K562 (cell line): Measurements from ENCODE around the gene ATXN1. TPM values are rescaled to one million over a fixed set of nuclear protein-coding genes. Genes with fewer than 3 reads are reported as not detected.

ENCODE experiments used
- ATAC-seq: fragments of 200-7000 bp; cut with Tn5 transposase; 3 replicates; pipeline ENCODE4 v1.9.1; 2020; ENCODE audit warnings: moderate library complexity
- BruUV-seq: library from RNA; stranded (reverse); fragments of 400-500 nt; replicated peaks from 2 replicates; lab custom pipeline; 2021; lab: Mats Ljungman, UMichigan
- CTCF ChIA-PET: fragments of 300-600 bp; formaldehyde crosslinking; extraction: SDS; loops from one replicate; lab custom pipeline; 2021; ENCODE audit warnings: low intra/inter-chr PET ratio; lab: Yijun Ruan, JAX
- POLR2A ChIA-PET: fragments of 300-600, 350-650 bp; sonication (Branson Sonifier 250); formaldehyde crosslinking; extraction: SDS; loops from one replicate; lab custom pipeline; 2021; ENCODE audit warnings: antibody characterized with exemption, inconsistent platforms; lab: Yijun Ruan, JAX
- DNase-seq, 4 experiments: peaks; one replicate each; pipeline versions ENCODE4 v3.0.0 to v3.0.0-alpha.2; 2011 to 2018; ENCODE audit warnings: low spot score in 3 of 4, mixed read lengths in 3 of 4; ENCODE audit errors: extremely low read depth in 1 of 4
- FAIRE-seq: peaks from 2 replicates; lab custom pipeline; 2011; peaks lifted over from hg19 to GRCh38; lab: Jason Lieb, UNC
- H2AFZ ChIP-seq: 2 replicates; pipeline ENCODE4 v1.6.0; 2011; ENCODE audit warnings: low read depth, low read length, control low read depth, inconsistent platforms
- H3K27ac ChIP-seq: fragments of 200-600 bp; 3 replicates; pipeline ENCODE4 v1.8.0; 2011; ENCODE audit warnings: low read depth, mild to moderate bottlenecking, control low read depth, inconsistent platforms, low read length, moderate library complexity, mixed read lengths; ENCODE audit errors: extremely low read depth
- H3K27me3 ChIP-seq, 2 experiments: fragments of 300-600 bp in 1 of 2; 2 replicates in 1 of 2; 3 replicates in 1 of 2; pipeline versions ENCODE4 v1.6.0 to v1.8.0; 2011; ENCODE audit warnings: inconsistent platforms in 2 of 2, low read length in 2 of 2, mild to moderate bottlenecking in 1 of 2, mixed read lengths in 1 of 2, moderate library complexity in 1 of 2; ENCODE audit not compliant: control insufficient read depth in 2 of 2, insufficient read depth in 2 of 2
- H3K36me3 ChIP-seq: fragments of 300-600 bp; 3 replicates; pipeline ENCODE4 v1.8.0; 2011; ENCODE audit warnings: mild to moderate bottlenecking, low read length, inconsistent platforms; ENCODE audit not compliant: control insufficient read depth, insufficient read depth
- H3K4me1 ChIP-seq, 2 experiments: fragments of 200-600 bp in 1 of 2; replicated peaks in 1 of 2; 2 replicates in 1 of 2; 3 replicates in 1 of 2; pipeline versions ENCODE4 v1.5.1 to v1.8.0; 2011; ENCODE audit warnings: inconsistent platforms in 2 of 2, low read length in 2 of 2, mild to moderate bottlenecking in 1 of 2, mixed read lengths in 1 of 2, moderate library complexity in 1 of 2; ENCODE audit not compliant: control insufficient read depth in 2 of 2, insufficient read depth in 2 of 2
- H3K4me2 ChIP-seq: 2 replicates; pipeline ENCODE4 v1.6.1; 2011; ENCODE audit warnings: low read length, control low read depth, inconsistent platforms, mixed read lengths; ENCODE audit not compliant: insufficient read depth
- H3K4me3 ChIP-seq: fragments of 200-600 bp; sonication (generic), shearing (Covaris generic); 2 replicates; pipeline ENCODE4 v1.5.1; 2016; ENCODE audit warnings: control low read depth, inconsistent platforms
- H3K79me2 ChIP-seq: fragments of 200-600 bp; 3 replicates; pipeline ENCODE4 v1.8.0; 2011; ENCODE audit warnings: low read length, inconsistent platforms; ENCODE audit not compliant: control insufficient read depth, insufficient read depth
- H3K9ac ChIP-seq, 2 experiments: 2 replicates each; pipeline versions ENCODE4 v1.6.0 to v1.6.1; 2011; ENCODE audit warnings: low read depth in 2 of 2, low read length in 2 of 2, control low read depth in 1 of 2, inconsistent platforms in 1 of 2, mild to moderate bottlenecking in 1 of 2, mixed read lengths in 1 of 2; ENCODE audit not compliant: insufficient read depth in 1 of 2
- H3K9me1 ChIP-seq: one replicate; pipeline ENCODE4 v1.6.0; 2011; ENCODE audit warnings: inconsistent platforms, mild to moderate bottlenecking, low read length, moderate library complexity; ENCODE audit not compliant: control insufficient read depth, insufficient read depth
- H3K9me3 ChIP-seq: replicated peaks from 2 replicates; pipeline ENCODE4 v1.5.1; 2011; ENCODE audit warnings: low read depth, low read length, inconsistent platforms; ENCODE audit not compliant: control insufficient read depth, insufficient read depth
- H4K20me1 ChIP-seq: replicated peaks from 2 replicates; pipeline ENCODE4 v1.6.1; 2011; ENCODE audit warnings: low read length, inconsistent platforms, mixed read lengths; ENCODE audit not compliant: control insufficient read depth, insufficient read depth
- MNT ChIP-seq, 2 experiments: fragments of 450-650 bp; conservative IDR thresholded peaks; 2 replicates each; pipeline ENCODE4 v1.6.1; 2017; ENCODE audit warnings: mild to moderate bottlenecking in 2 of 2, moderate library complexity in 2 of 2
- SAFB2 ChIP-seq: fragments of 200-400 bp; formaldehyde crosslinking; IDR thresholded peaks from 2 replicates; pipeline ENCODE4 v1.6.1; 2018; ENCODE audit warnings: borderline replicate concordance, low read length, low read depth, moderate library complexity; ENCODE audit not compliant: severe bottlenecking
- ZFP91 ChIP-seq: sonication (generic); formaldehyde crosslinking; IDR thresholded peaks from 2 replicates; pipeline ENCODE4 v1.8.0; 2022; ENCODE audit warnings: mild to moderate bottlenecking, missing genetic modification reagents
- WGBS: fragments of 100-300 bp; shearing (Covaris generic); methylation state at CpG from one replicate; pipeline ENCODE4 v1.1.6; 2016; ENCODE audit warnings: low coverage, mixed read lengths; ENCODE audit not compliant: insufficient coverage; ENCODE audit errors: missing lambda C conversion rate; 5-methylcytosine and 5-hydroxymethylcytosine counted together
- in situ Hi-C: fragments of 300-500 bp; cut with MboI; formaldehyde crosslinking; loops from 4 replicates; pipeline ENCODE4 v1.15.0; 2018; ENCODE audit warnings: inconsistent platforms, mixed read lengths
- intact Hi-C: fragments of 100-400 bp; cut with micrococcal nuclease; formaldehyde crosslinking; loops from 2 replicates; pipeline ENCODE4 v1.14.2; 2022
- polyA plus RNA-seq, 8 experiments: library from polyadenylated mRNA; depleted of rRNA in 4 of 8; stranded (reverse) in 5 of 8; unstranded in 3 of 8; fragments of >200 nt; fragmentation: Nextera tagmentation in 2 of 8; fragmentation: Illumina TruSeq in 1 of 8; extraction: Ambion mirVana in 2 of 8; extraction: Trizol in 1 of 8; gene quantifications; 2 replicates each; pipeline versions ENCODE4 v1.2.1 to v1.2.3, GENCODE V29; 2011 to 2014; ENCODE audit warnings: inconsistent platforms in 1 of 8, missing spikeins in 1 of 8
- total RNA-seq, 7 experiments: library from RNA; depleted of rRNA in 6 of 7; stranded (reverse); fragments of >200 nt in 6 of 7; fragmentation: Illumina TruSeq in 2 of 7; extraction: Trizol in 2 of 7; gene quantifications; 2 replicates each; pipeline versions ENCODE4 v1.2.1 to v1.2.3, GENCODE V29; 2011 to 2021; ENCODE audit warnings: low replicate concordance in 1 of 7

ATXN1 gene
- total and polyA plus RNA-seq, 9 of the 15 experiments (the other 6 are each of a cell fraction or from before 2014, with no cell fraction given): under 0.01 to 1.2 (median 0.58) TPM

- H4K20me1 ChIP-seq: no peaks in the 10 kb centered on the region
- intact Hi-C loops: no loop called here
- DNase-seq (no peak), FAIRE-seq (no peak), ATAC-seq (no peak)
- in situ Hi-C loops: no loop called here
- H3K4me2 ChIP-seq: no peak overlapping the region
- no peak overlapping the region for H3K4me3 ChIP-seq
- H3K27ac ChIP-seq: no peak overlapping the region
- H2AFZ ChIP-seq: no peak overlapping the region
- BruUV-seq: no TSS peak
- no peaks in the 10 kb centered on the region; a peak in 1 of 5 replicates for H3K27me3 ChIP-seq
- H3K79me2 ChIP-seq: no peaks in the 10 kb centered on the region
- ChIA-PET POLR2A (no interaction called here), CTCF (no interaction called here)
- H3K36me3 ChIP-seq: no peaks in the 10 kb centered on the region
- H3K9ac ChIP-seq: no peak overlapping the region
- whole genome bisulfite sequencing: 0% methylated on average over 2 of the region's 2 CpGs
- H3K9me3 ChIP-seq: no peaks in the 10 kb centered on the region
- no peaks in the 10 kb centered on the region for H3K9me1 ChIP-seq
- no peaks in the 10 kb centered on the region for H3K4me1 ChIP-seq
- TF ChIP-seq ZFP91 (CRISPR knock-in tag) (no peak), SAFB2 (no peak), MNT (conservative IDR thresholded peaks at IDR 0.05) (no peak)
These were observed 90.6 kb downstream of the ATXN1 start for GRCh38 chr6:16670617-16671051.
